ENCODE data around the gene HS3ST3B1.

The HS3ST3B1 gene

DNA sequence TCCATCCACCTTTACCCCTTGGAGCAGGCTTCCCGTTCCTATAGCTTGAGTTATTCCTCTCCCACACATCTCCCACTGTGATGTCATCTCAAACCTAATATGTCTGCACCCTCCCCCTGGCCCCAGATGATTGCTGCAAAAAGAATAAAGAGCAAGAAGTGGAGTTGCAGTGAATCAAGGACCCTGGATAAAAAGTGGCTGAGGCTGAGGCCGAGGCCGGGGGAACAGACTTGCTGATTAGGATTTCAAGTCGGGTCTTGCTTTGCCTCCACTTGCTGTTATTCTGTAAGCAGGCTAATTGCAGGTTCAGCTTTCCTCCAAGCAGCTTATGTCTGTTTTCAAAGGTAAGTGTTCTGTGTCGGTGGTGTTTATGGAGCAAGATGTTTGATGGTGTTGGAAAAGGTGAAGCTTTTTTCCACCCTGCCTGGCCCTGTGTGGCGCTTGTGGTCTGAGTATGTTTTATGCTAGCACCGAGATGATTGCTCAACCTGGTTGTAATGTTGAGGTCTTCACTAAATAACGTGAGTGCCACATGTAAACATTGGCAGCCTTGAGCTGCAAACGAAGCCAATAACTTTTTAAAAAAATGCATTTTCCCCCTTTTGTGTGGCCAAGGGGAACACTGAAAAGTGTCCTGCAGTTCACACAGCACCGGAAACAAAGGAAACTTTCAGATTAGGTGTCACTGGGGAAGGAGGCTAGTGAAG is 15.4 kb downstream of the HS3ST3B1 start:
- H3K27ac ChIP-seq (ENCODE audit: low read depth, low read length), result no peak overlapping the region
- WGBS (ENCODE audit: extremely low coverage, insufficient coverage, insufficient read length), result no CpG with 5 or more reads among the region's 10 CpGs
- H4K91ac ChIP-seq (ENCODE audit: low read depth, low read length), result no peak overlapping the region
- H2BK120ac ChIP-seq (ENCODE audit: insufficient read depth, low read length, poor library complexity), result no peak overlapping the region
- H3K4me1 ChIP-seq (ENCODE audit: control insufficient read depth in 1 of 2, insufficient read depth in 2 of 2, low read length in 2 of 2), result no peaks in the 10 kb centered on the region
- no peak overlapping the region for H2BK5ac ChIP-seq (ENCODE audit: low read depth, low read length, poor library complexity)
- no peaks in the 10 kb centered on the region for H3K9me3 ChIP-seq (ENCODE audit: insufficient read depth, low read depth, low read length)
- no peak overlapping the region for H2AK5ac ChIP-seq (ENCODE audit: low read length)
- DNase-seq, result no peak
- H2AFZ ChIP-seq (ENCODE audit: insufficient read depth, low read length, poor library complexity), result no peak overlapping the region
- H3K23ac ChIP-seq (ENCODE audit: low read length), result no peak overlapping the region
- peaks cover 2% of the 10 kb centered on the region for H3K79me2 ChIP-seq (ENCODE audit: control insufficient read depth, insufficient read depth, low read length, poor library complexity)
- no peak overlapping the region for H3K4me2 ChIP-seq (ENCODE audit: low read length)
- H3K4me3 ChIP-seq (ENCODE audit: low read depth, low read length), result no peak overlapping the region
- no peak overlapping the region for H3K9ac ChIP-seq (ENCODE audit: low read length)
- no peak overlapping the region for H3K14ac ChIP-seq (ENCODE audit: low read length)
- H4K8ac ChIP-seq (ENCODE audit: low read depth, low read length), result no peak overlapping the region
- no peak overlapping the region for H3K4ac ChIP-seq (ENCODE audit: low read depth, low read length)
- H3K18ac ChIP-seq (ENCODE audit: low read length), result no peak overlapping the region
- H4K12ac ChIP-seq (ENCODE audit: low read depth, low read length), result no peak overlapping the region
- H3K79me1 ChIP-seq (ENCODE audit: low read length), result no peaks in the 10 kb centered on the region
- H2BK12ac ChIP-seq (ENCODE audit: low read length), result no peak overlapping the region
- peaks cover 0 to 3% of the 10 kb centered on the region in 2 experiments for H3K36me3 ChIP-seq (ENCODE audit: control insufficient read depth in 1 of 2, insufficient read depth in 2 of 2, low read length in 2 of 2)
- H3K27me3 ChIP-seq (ENCODE audit: insufficient read depth, low read length), result no peaks in the 10 kb centered on the region

DNA sequence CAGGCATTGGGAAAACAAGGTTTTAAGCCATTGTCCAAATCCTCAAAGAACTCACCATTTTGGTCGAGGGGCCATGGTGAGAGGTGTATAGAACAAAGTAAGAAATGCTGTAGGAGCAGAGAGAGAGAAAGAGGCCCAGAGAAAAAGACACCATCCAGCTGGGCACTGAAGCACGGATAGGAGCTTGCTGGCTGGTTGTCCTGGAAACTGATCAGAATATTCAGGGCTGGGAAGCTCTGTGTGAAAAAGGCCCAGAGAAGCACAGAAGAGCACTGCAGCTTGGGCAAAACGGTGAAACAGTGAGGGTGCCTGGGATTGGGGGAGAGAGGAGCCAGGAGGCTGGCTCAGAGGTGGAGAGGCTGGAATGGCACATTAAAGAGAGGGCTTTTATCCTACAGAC is 16.5 kb downstream of the HS3ST3B1 start:
- peaks cover 2% of the 10 kb centered on the region for H3K79me2 ChIP-seq (ENCODE audit: control insufficient read depth, insufficient read depth, low read length, poor library complexity)
- H4K91ac ChIP-seq (ENCODE audit: low read depth, low read length), result no peak overlapping the region
- H3K4me3 ChIP-seq (ENCODE audit: low read depth, low read length), result no peak overlapping the region
- H2AFZ ChIP-seq (ENCODE audit: insufficient read depth, low read length, poor library complexity), result no peak overlapping the region
- no CpG with 5 or more reads among the region's 3 CpGs for WGBS (ENCODE audit: extremely low coverage, insufficient coverage, insufficient read length)
- H2BK12ac ChIP-seq (ENCODE audit: low read length), result no peak overlapping the region
- H3K9me3 ChIP-seq (ENCODE audit: insufficient read depth, low read depth, low read length), result no peaks in the 10 kb centered on the region
- no peak overlapping the region for H3K14ac ChIP-seq (ENCODE audit: low read length)
- H3K4me2 ChIP-seq (ENCODE audit: low read length), result no peak overlapping the region
- no peak overlapping the region for H3K23ac ChIP-seq (ENCODE audit: low read length)
- DNase-seq, result no peak
- no peak overlapping the region for H3K9ac ChIP-seq (ENCODE audit: low read length)
- no peak overlapping the region for H4K8ac ChIP-seq (ENCODE audit: low read depth, low read length)
- H3K27ac ChIP-seq (ENCODE audit: low read depth, low read length), result no peak overlapping the region
- H2BK5ac ChIP-seq (ENCODE audit: low read depth, low read length, poor library complexity), result no peak overlapping the region
- H3K4me1 ChIP-seq (ENCODE audit: control insufficient read depth in 1 of 2, insufficient read depth in 2 of 2, low read length in 2 of 2), result no peaks in the 10 kb centered on the region
- no peak overlapping the region for H2AK5ac ChIP-seq (ENCODE audit: low read length)
- H3K18ac ChIP-seq (ENCODE audit: low read length), result no peak overlapping the region
- H3K4ac ChIP-seq (ENCODE audit: low read depth, low read length), result no peak overlapping the region
- H2BK120ac ChIP-seq (ENCODE audit: insufficient read depth, low read length, poor library complexity), result no peak overlapping the region
- no peaks in the 10 kb centered on the region for H3K27me3 ChIP-seq (ENCODE audit: insufficient read depth, low read length)
- H3K36me3 ChIP-seq (ENCODE audit: control insufficient read depth in 1 of 2, insufficient read depth in 2 of 2, low read length in 2 of 2), result peaks cover 0 to 3% of the 10 kb centered on the region in 2 experiments
- H4K12ac ChIP-seq (ENCODE audit: low read depth, low read length), result no peak overlapping the region
- no peaks in the 10 kb centered on the region for H3K79me1 ChIP-seq (ENCODE audit: low read length)

DNA sequence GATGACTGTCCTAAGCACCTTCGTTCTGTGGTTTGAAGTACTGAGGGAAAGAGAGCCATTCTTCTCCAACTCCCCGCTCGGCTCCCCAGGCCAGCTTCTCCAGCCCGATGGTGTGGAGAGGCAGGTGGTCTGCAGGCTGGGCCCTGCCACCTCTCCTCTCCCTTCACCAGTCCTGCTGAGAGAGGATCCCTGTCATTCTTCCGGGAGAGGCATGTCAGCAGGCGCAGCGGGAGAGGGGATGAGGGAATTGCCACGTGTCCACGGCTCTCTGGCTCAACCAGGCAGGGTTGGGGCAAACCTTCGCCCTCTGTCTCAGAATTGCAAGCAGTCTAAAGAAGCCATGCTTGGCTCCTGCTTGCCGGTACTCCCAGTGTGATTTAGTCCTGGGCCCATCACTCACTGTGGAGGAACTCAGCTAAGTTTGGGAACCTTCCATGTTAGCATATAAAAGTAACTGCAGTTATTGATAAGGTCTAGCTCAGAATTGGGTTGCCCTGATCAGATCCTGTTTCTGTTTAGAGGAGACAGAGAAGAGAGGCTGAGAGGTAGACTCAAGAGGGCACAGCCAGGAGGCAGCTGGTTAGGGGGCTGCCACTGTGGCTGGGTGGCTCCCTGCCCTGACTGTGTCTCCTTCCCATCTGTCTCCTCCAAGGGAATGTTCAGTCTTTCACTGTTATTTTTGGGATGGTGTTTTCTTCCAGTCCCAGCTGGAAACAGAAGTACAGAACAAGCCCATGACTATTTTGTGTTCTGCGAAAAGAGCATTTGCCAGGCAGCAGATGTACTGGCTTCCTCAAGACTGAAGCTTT is 17.4 kb downstream of the HS3ST3B1 start:
- peaks cover 2% of the 10 kb centered on the region for H3K79me2 ChIP-seq (ENCODE audit: control insufficient read depth, insufficient read depth, low read length, poor library complexity)
- no peak overlapping the region for H2AK5ac ChIP-seq (ENCODE audit: low read length)
- H3K9me3 ChIP-seq (ENCODE audit: insufficient read depth, low read depth, low read length), result no peaks in the 10 kb centered on the region
- H3K18ac ChIP-seq (ENCODE audit: low read length), result no peak overlapping the region
- no peak overlapping the region for H3K9ac ChIP-seq (ENCODE audit: low read length)
- no peak overlapping the region for H4K12ac ChIP-seq (ENCODE audit: low read depth, low read length)
- H4K8ac ChIP-seq (ENCODE audit: low read depth, low read length), result no peak overlapping the region
- H4K91ac ChIP-seq (ENCODE audit: low read depth, low read length), result no peak overlapping the region
- H3K27me3 ChIP-seq (ENCODE audit: insufficient read depth, low read length), result no peaks in the 10 kb centered on the region
- H3K79me1 ChIP-seq (ENCODE audit: low read length), result no peaks in the 10 kb centered on the region
- no peak overlapping the region for H2AFZ ChIP-seq (ENCODE audit: insufficient read depth, low read length, poor library complexity)
- H3K4me2 ChIP-seq (ENCODE audit: low read length), result no peak overlapping the region
- peak overlapping the region; percentile 5 for H3K4ac ChIP-seq (ENCODE audit: low read depth, low read length)
- H3K36me3 ChIP-seq (ENCODE audit: control insufficient read depth in 1 of 2, insufficient read depth in 2 of 2, low read length in 2 of 2), result no peaks in the 10 kb centered on the region
- DNase-seq, result no peak
- H3K14ac ChIP-seq (ENCODE audit: low read length), result no peak overlapping the region
- no peaks in the 10 kb centered on the region for H3K4me1 ChIP-seq (ENCODE audit: control insufficient read depth in 1 of 2, insufficient read depth in 2 of 2, low read length in 2 of 2)
- no peak overlapping the region for H3K4me3 ChIP-seq (ENCODE audit: low read depth, low read length)
- H3K27ac ChIP-seq (ENCODE audit: low read depth, low read length), result no peak overlapping the region
- H2BK120ac ChIP-seq (ENCODE audit: insufficient read depth, low read length, poor library complexity), result no peak overlapping the region
- no peak overlapping the region for H2BK12ac ChIP-seq (ENCODE audit: low read length)
- no CpG with 5 or more reads among the region's 12 CpGs for WGBS (ENCODE audit: extremely low coverage, insufficient coverage, insufficient read length)
- no peak overlapping the region for H3K23ac ChIP-seq (ENCODE audit: low read length)
- no peak overlapping the region for H2BK5ac ChIP-seq (ENCODE audit: low read depth, low read length, poor library complexity)

DNA sequence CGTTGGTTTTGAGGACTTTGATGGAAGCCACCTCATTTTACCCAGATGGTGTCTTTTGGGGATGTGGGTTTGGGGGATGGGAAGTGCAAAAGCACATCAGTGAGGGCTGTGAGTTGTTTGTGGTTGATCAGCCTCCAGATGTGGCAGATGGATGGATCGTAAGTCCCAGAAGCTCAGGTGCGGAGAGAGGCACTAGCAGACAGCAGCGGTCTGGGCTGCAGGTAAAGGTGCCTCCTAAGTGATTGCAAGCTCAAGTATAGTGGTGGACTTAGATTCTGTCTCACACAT is 18.0 kb downstream of the HS3ST3B1 start:
- H3K4me2 ChIP-seq (ENCODE audit: low read length), result no peak overlapping the region
- H3K36me3 ChIP-seq (ENCODE audit: control insufficient read depth in 1 of 2, insufficient read depth in 2 of 2, low read length in 2 of 2), result no peaks in the 10 kb centered on the region
- no peak overlapping the region for H3K9ac ChIP-seq (ENCODE audit: low read length)
- H4K91ac ChIP-seq (ENCODE audit: low read depth, low read length), result no peak overlapping the region
- H3K79me2 ChIP-seq (ENCODE audit: control insufficient read depth, insufficient read depth, low read length, poor library complexity), result peaks cover 2% of the 10 kb centered on the region
- H4K12ac ChIP-seq (ENCODE audit: low read depth, low read length), result no peak overlapping the region
- H2BK120ac ChIP-seq (ENCODE audit: insufficient read depth, low read length, poor library complexity), result no peak overlapping the region
- no peak overlapping the region for H3K27ac ChIP-seq (ENCODE audit: low read depth, low read length)
- H2BK5ac ChIP-seq (ENCODE audit: low read depth, low read length, poor library complexity), result no peak overlapping the region
- no peak overlapping the region for H3K23ac ChIP-seq (ENCODE audit: low read length)
- H2AK5ac ChIP-seq (ENCODE audit: low read length), result no peak overlapping the region
- WGBS (ENCODE audit: extremely low coverage, insufficient coverage, insufficient read length), result no CpG with 5 or more reads among the region's 4 CpGs
- no peaks in the 10 kb centered on the region for H3K4me1 ChIP-seq (ENCODE audit: control insufficient read depth in 1 of 2, insufficient read depth in 2 of 2, low read length in 2 of 2)
- H3K18ac ChIP-seq (ENCODE audit: low read length), result no peak overlapping the region
- no peak overlapping the region for H4K8ac ChIP-seq (ENCODE audit: low read depth, low read length)
- H3K79me1 ChIP-seq (ENCODE audit: low read length), result no peaks in the 10 kb centered on the region
- H3K27me3 ChIP-seq (ENCODE audit: insufficient read depth, low read length), result no peaks in the 10 kb centered on the region
- no peak overlapping the region for H3K4ac ChIP-seq (ENCODE audit: low read depth, low read length)
- H2AFZ ChIP-seq (ENCODE audit: insufficient read depth, low read length, poor library complexity), result no peak overlapping the region
- no peaks in the 10 kb centered on the region for H3K9me3 ChIP-seq (ENCODE audit: insufficient read depth, low read depth, low read length)
- H3K14ac ChIP-seq (ENCODE audit: low read length), result no peak overlapping the region
- no peak overlapping the region for H3K4me3 ChIP-seq (ENCODE audit: low read depth, low read length)
- H2BK12ac ChIP-seq (ENCODE audit: low read length), result no peak overlapping the region
- no peak for DNase-seq
